ENCODE data around the gene SLCO2A1.
A peak's percentile ranks its signal among the peaks of the same experiment; 100 is the strongest.

DNA sequence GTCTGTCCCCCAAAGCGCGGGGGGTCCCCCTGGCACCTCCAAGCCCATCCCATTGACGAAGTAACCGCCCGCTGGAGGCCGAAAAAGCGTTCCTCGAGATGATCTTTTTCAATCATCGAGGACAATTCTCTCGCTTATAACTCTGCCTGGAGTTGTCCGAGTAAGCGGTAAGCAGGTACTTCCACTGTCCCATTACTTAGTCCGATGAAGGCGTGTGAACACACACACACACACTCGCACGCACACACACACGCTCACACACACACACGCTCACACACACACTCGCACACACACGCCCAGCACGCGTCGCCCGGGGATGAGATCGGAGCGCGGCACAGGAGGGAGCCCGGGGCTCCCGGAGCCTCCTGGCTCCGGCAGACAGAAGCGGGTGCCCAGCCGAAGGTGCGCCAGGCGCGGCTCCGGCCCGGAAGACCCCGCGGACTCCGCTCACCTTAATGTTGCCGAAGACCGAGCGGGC is 430 bp downstream of the SLCO2A1 start:
- no peak for TF ChIP-seq CTCF (IDR thresholded peaks at IDR 0.05)
- TF ChIP-seq EZH2phosphoT487 (IDR thresholded peaks at IDR 0.05): peak; percentile 41

Data from neural progenitor cell (in vitro differentiated cells).